Measurements from ENCODE around the gene C12orf60.

C12orf60 gene

GRCh38 chr12:14871886-14872285, 68.4 kb downstream of the C12orf60 start:
- DNase-seq: no peak

- DNase-seq: no peak
Measured at GRCh38 chr12:14873440-14874185, 70.1 kb downstream of the C12orf60 start.
